Measurements from ENCODE around the gene MTR.

Gene MTR

DNA sequence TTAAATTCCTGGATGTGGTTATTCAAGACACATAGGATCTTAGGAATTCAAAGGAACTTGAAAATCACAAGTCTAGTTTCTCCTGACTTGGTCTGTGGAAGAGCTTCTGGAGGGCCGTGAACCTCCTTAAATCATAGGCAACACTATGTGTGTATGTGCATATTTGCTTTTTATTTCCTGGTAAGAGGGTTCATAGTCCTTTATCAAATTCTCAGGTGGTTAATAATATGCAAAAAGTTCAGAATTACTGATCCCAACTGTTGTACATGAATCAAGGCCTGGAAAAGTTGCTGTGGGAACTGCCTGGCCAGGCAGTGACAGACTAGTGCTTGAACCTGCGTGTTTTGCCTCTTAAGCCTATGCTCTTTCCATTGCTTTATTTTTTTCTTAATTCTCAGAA is 12.9 kb downstream of the MTR start:
- Histone ChIP-seq H3K4me1 (ENCODE audit: control insufficient read depth, insufficient read depth, low read length) (no peaks in the 10 kb centered on the region), H3K27ac (ENCODE audit: low read length) (no peak overlapping the region), H3K27me3 (ENCODE audit: control insufficient read depth in 1 of 2, insufficient read depth in 2 of 2, low read length in 2 of 2) (no peaks in the 10 kb centered on the region), H3K9me3 (ENCODE audit: control insufficient read depth in 2 of 2, low read length in 2 of 2) (no peaks in the 10 kb centered on the region), H3K36me3 (ENCODE audit: control insufficient read depth in 2 of 2, insufficient read depth in 2 of 2, low read length in 2 of 2) (peaks cover 24 to 39% of the 10 kb centered on the region in 2 donors), H3K4me3 (ENCODE audit: low read length in 2 of 2) (no peak overlapping the region), H3K9ac (ENCODE audit: low read length in 2 of 2) (no peak overlapping the region)

DNA sequence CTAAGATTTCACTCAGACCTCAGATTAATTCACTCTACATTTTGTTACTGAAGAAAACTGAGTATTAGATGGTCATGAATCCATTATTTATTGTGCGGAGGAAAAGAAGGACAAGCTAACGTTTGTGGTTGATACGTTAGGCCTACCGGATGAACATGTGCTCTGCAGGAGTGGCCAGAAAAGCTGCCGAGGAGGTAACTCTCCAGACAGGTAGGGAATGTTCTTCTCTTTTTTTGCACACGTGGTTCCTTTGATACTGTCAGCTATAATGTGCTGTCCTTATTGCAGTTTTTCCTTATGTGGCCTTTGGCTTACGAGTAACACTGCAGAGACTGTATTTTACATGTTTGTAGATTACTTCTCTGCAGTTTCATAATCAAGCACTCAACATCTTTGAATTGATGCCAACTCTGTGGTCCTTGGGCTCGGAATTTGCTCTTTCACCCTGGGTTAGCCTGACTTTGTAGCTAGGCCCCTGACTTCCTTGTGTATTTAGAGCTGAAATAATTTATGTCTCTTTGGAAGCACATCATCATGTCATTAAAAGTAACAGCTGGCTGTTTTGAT is 13.6 kb downstream of the MTR start:
- no peaks in the 10 kb centered on the region for H3K27me3 ChIP-seq (ENCODE audit: control insufficient read depth in 1 of 2, insufficient read depth in 2 of 2, low read length in 2 of 2)
- H3K36me3 ChIP-seq (ENCODE audit: control insufficient read depth in 2 of 2, insufficient read depth in 2 of 2, low read length in 2 of 2): peaks cover 29 to 43% of the 10 kb centered on the region in 2 donors
- H3K4me3 ChIP-seq (ENCODE audit: low read length in 2 of 2): no peak overlapping the region
- no peak overlapping the region for H3K27ac ChIP-seq (ENCODE audit: low read length)
- no peaks in the 10 kb centered on the region for H3K9me3 ChIP-seq (ENCODE audit: control insufficient read depth in 2 of 2, low read length in 2 of 2)
- no peaks in the 10 kb centered on the region for H3K4me1 ChIP-seq (ENCODE audit: control insufficient read depth, insufficient read depth, low read length)
- no peak overlapping the region for H3K9ac ChIP-seq (ENCODE audit: low read length in 2 of 2)

DNA sequence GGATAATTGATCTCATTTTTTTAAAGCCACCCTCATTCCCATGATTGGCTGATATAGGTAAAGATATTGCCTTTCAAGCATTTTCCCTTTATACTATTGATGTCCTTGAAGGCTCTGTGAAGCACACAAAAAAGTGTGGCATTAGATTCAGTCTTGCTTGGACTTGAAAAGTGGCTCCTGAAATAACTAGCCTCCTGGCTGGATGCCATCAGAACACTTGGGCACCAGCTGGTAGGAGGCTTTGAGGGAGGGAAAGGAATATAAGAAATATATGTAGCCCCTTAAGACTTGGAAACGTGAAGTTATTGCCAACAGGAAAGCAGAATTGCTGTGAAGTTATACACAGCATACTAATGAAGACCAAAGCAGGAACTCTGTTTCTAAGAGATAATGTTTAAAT is 14.1 kb downstream of the MTR start:
- Histone ChIP-seq H3K9ac (ENCODE audit: low read length in 2 of 2) (no peak overlapping the region), H3K9me3 (ENCODE audit: control insufficient read depth in 2 of 2, low read length in 2 of 2) (no peaks in the 10 kb centered on the region), H3K4me3 (ENCODE audit: low read length in 2 of 2) (no peak overlapping the region), H3K4me1 (ENCODE audit: control insufficient read depth, insufficient read depth, low read length) (no peaks in the 10 kb centered on the region), H3K27ac (ENCODE audit: low read length) (no peak overlapping the region), H3K36me3 (ENCODE audit: control insufficient read depth in 2 of 2, insufficient read depth in 2 of 2, low read length in 2 of 2) (peaks cover 29 to 43% of the 10 kb centered on the region in 2 donors), H3K27me3 (ENCODE audit: control insufficient read depth in 1 of 2, insufficient read depth in 2 of 2, low read length in 2 of 2) (no peaks in the 10 kb centered on the region)

DNA sequence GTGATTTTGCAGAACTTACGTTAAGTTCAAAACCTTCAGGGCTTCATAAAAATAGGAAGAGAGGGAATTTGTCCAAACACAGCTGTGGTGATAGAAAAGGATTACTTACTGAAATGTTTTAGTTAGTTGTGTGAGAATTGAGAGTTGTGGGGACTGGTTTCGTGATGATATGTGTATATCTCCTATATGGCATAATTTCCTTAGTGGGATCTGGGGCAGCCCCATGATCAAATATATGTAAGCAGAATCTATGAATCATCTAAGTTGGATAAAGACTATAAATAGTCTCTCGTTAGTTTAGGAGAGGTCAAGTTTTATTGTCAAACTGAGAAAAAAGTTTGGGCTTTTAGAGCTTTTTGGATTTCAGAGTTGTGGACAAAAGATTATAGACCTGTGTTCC is 14.9 kb downstream of the MTR start:
- H3K9ac ChIP-seq (ENCODE audit: low read length in 2 of 2): no peak overlapping the region
- no peaks in the 10 kb centered on the region for H3K9me3 ChIP-seq (ENCODE audit: control insufficient read depth in 2 of 2, low read length in 2 of 2)
- no peak overlapping the region for H3K27ac ChIP-seq (ENCODE audit: low read length)
- H3K4me3 ChIP-seq (ENCODE audit: low read length in 2 of 2): no peak overlapping the region
- no peaks in the 10 kb centered on the region for H3K4me1 ChIP-seq (ENCODE audit: control insufficient read depth, insufficient read depth, low read length)
- H3K36me3 ChIP-seq (ENCODE audit: control insufficient read depth in 2 of 2, insufficient read depth in 2 of 2, low read length in 2 of 2): peaks cover 29 to 40% of the 10 kb centered on the region in 2 donors
- H3K27me3 ChIP-seq (ENCODE audit: control insufficient read depth in 1 of 2, insufficient read depth in 2 of 2, low read length in 2 of 2): no peaks in the 10 kb centered on the region

DNA sequence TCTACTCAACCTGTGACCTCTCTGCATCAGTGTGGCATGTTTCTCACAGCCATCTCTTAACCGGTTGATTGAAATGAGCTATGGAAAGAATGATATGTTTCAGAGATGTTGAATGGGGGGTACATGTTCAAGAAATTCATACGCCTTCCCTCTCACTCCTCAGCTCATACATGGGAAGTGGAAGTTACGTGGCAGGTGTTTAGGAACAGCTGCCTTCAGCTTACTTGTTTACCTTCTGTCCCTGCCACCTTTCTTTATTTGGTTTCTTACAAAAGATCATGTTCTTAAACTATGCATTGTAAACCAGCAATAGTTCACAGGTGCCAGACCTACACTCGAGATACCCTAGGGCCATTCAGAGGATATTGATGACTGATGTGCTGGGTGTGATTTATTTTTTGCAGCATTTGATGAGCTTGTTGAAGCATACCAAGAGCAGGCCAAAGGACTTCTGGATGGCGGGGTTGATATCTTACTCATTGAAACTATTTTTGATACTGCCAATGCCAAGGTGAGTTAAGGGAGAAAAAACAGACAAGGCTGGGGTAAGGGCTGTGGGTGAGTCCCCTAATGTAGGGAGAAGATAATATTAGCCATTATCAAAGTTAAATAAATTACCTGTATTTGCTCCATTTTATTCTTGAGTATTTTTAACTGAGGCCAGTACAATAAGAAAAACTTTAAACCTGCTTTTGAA is 17.4 kb downstream of the MTR start:
- H3K36me3 ChIP-seq (ENCODE audit: control insufficient read depth in 2 of 2, insufficient read depth in 2 of 2, low read length in 2 of 2): peaks cover 42 to 45% of the 10 kb centered on the region in 2 donors
- H3K27ac ChIP-seq (ENCODE audit: low read length): no peak overlapping the region
- no peaks in the 10 kb centered on the region for H3K27me3 ChIP-seq (ENCODE audit: control insufficient read depth in 1 of 2, insufficient read depth in 2 of 2, low read length in 2 of 2)

DNA sequence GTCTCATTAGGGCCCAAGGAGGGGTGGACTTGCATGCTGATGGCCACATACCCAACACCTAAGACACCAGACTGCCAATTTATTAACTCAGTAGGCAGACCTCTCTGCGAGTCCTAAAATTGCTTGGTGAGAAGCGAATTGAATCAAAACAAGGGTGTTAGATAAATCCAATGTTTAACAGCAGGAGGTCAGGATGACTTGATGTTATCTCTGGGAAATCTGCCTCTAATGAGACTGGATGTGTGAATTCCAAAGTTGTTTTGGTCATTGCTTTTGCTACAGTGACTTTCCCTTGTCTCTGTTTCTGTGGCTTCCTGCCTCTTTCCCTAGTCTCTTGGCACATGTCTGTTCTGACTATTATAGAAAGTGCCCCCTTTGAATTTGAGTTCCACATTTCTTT is 20.8 kb downstream of the MTR start:
- peaks cover 39 to 42% of the 10 kb centered on the region in 2 donors for H3K36me3 ChIP-seq (ENCODE audit: control insufficient read depth in 2 of 2, insufficient read depth in 2 of 2, low read length in 2 of 2)
- H3K9ac ChIP-seq (ENCODE audit: low read length in 2 of 2): no peak overlapping the region
- no peaks in the 10 kb centered on the region for H3K4me1 ChIP-seq (ENCODE audit: control insufficient read depth, insufficient read depth, low read length)
- H3K27ac ChIP-seq (ENCODE audit: low read length): no peak overlapping the region
- H3K9me3 ChIP-seq (ENCODE audit: control insufficient read depth in 2 of 2, low read length in 2 of 2): no peaks in the 10 kb centered on the region
- no peak overlapping the region for H3K4me3 ChIP-seq (ENCODE audit: low read length in 2 of 2)
- no peaks in the 10 kb centered on the region for H3K27me3 ChIP-seq (ENCODE audit: control insufficient read depth in 1 of 2, insufficient read depth in 2 of 2, low read length in 2 of 2)

More for the DNA sequence above, 17.4 kb downstream of the MTR start:
- no peaks in the 10 kb centered on the region for H3K4me1 ChIP-seq (ENCODE audit: control insufficient read depth, insufficient read depth, low read length)
- H3K9ac ChIP-seq (ENCODE audit: low read length in 2 of 2): no peak overlapping the region
- no peaks in the 10 kb centered on the region for H3K9me3 ChIP-seq (ENCODE audit: control insufficient read depth in 2 of 2, low read length in 2 of 2)
- no peak overlapping the region for H3K4me3 ChIP-seq (ENCODE audit: low read length in 2 of 2)

DNA sequence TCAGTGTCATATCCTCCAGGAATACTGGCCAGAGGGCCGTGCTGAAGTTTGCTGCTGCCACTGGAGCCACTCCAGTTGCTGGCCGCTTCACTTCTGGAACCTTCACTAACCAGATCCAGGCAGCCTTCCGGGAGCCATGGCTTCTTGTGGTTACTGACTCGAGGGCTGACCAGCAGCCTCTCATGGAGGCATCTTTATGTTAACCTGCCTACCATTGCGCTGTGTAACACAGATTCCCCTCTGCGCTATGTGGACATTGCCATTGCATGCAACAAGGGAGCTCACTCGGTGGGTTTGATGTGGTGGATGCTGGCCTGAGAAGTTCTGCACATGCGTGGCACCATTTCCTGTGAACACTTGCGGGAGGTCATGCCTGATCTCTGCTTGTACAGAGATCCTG is 24.8 kb downstream of the MTR start:
- H3K27ac ChIP-seq (ENCODE audit: low read length): no peak overlapping the region
- no peaks in the 10 kb centered on the region for H3K9me3 ChIP-seq (ENCODE audit: control insufficient read depth in 2 of 2, low read length in 2 of 2)
- H3K4me3 ChIP-seq (ENCODE audit: low read length in 2 of 2): no peak overlapping the region
- no peak overlapping the region for H3K9ac ChIP-seq (ENCODE audit: low read length in 2 of 2)
- H3K4me1 ChIP-seq (ENCODE audit: control insufficient read depth, insufficient read depth, low read length): no peaks in the 10 kb centered on the region
- H3K36me3 ChIP-seq (ENCODE audit: control insufficient read depth in 2 of 2, insufficient read depth in 2 of 2, low read length in 2 of 2): peaks cover 28 to 33% of the 10 kb centered on the region in 2 donors
- no peaks in the 10 kb centered on the region for H3K27me3 ChIP-seq (ENCODE audit: control insufficient read depth in 1 of 2, insufficient read depth in 2 of 2, low read length in 2 of 2)

DNA sequence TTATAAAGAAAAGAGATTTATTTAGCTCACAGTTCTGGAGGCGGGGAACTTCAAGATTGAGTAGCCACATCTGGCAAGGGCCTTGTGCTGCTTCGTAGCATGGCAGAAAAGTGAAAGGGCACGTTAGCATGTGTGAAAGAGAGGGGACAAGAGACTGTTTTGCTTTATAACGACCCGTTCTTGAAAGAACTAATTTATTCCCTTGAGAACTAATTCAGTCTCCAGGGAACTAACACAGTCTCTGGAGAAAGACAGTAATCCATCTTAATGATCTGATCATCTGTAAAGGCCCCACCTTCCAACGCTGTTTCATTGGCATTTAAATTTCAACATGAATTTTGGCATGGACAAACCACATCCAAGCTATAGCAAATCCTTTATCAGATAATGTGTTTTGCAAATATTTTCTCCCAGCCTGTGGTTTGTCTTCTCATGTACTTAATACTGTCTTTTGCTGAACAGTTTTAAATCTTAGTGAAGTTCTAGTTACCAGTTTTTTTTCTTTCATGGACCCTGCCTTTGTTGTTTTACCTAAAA is 26.1 kb downstream of the MTR start:
- Histone ChIP-seq H3K9me3 (ENCODE audit: control insufficient read depth in 2 of 2, low read length in 2 of 2) (no peaks in the 10 kb centered on the region), H3K36me3 (ENCODE audit: control insufficient read depth in 2 of 2, insufficient read depth in 2 of 2, low read length in 2 of 2) (peaks cover 29 to 33% of the 10 kb centered on the region in 2 donors), H3K9ac (ENCODE audit: low read length in 2 of 2) (no peak overlapping the region), H3K4me1 (ENCODE audit: control insufficient read depth, insufficient read depth, low read length) (no peaks in the 10 kb centered on the region), H3K4me3 (ENCODE audit: low read length in 2 of 2) (no peak overlapping the region), H3K27me3 (ENCODE audit: control insufficient read depth in 1 of 2, insufficient read depth in 2 of 2, low read length in 2 of 2) (no peaks in the 10 kb centered on the region), H3K27ac (ENCODE audit: low read length) (no peak overlapping the region)

DNA sequence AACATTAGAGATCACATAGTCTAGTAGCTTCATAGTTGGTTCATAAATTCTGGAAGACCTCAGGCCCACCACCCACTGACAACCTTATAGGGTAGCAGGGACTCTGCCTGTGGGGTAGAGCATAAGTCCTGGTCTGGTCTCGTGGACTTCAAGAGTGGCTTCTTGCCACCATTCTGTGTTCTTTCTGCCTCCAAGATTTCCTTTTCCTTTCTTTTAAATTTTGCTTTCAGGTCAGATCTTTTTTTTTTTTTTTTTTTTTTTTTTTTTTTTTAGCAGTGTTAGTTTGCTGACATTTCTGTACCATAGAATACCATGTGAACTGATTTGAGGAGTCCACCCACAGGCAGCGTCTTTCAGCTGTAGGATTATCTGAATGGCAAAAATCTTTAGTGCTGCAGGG is 28.5 kb downstream of the MTR start:
- Histone ChIP-seq H3K9ac (ENCODE audit: low read length in 2 of 2) (no peak overlapping the region), H3K4me3 (ENCODE audit: low read length in 2 of 2) (no peak overlapping the region), H3K36me3 (ENCODE audit: control insufficient read depth in 2 of 2, insufficient read depth in 2 of 2, low read length in 2 of 2) (peaks cover 21 to 31% of the 10 kb centered on the region in 2 donors), H3K4me1 (ENCODE audit: control insufficient read depth, insufficient read depth, low read length) (no peaks in the 10 kb centered on the region), H3K9me3 (ENCODE audit: control insufficient read depth in 2 of 2, low read length in 2 of 2) (no peaks in the 10 kb centered on the region), H3K27ac (ENCODE audit: low read length) (no peak overlapping the region), H3K27me3 (ENCODE audit: control insufficient read depth in 1 of 2, insufficient read depth in 2 of 2, low read length in 2 of 2) (no peaks in the 10 kb centered on the region)

DNA sequence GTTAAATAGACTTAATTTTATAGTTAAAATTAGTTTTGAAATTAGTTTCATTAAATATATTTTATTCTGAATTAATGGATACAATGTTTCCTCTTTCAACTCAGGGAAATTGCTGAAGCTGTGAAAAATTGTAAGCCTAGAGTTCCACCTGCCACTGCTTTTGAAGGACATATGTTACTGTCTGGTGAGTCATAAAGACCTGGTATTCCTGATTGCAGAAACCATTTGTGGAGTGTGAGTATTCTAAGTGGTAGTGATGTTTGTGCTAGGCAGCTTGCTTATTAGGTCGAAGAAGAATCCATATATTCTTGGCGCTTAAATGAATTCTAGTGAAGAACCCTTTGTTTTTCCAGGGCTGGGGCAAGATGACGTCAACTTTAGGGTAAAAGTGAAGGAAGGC is 34.0 kb downstream of the MTR start:
- H3K4me3 ChIP-seq (ENCODE audit: low read length in 2 of 2): no peak overlapping the region
- no peaks in the 10 kb centered on the region for H3K9me3 ChIP-seq (ENCODE audit: control insufficient read depth in 2 of 2, low read length in 2 of 2)
- no peaks in the 10 kb centered on the region for H3K27me3 ChIP-seq (ENCODE audit: control insufficient read depth in 1 of 2, insufficient read depth in 2 of 2, low read length in 2 of 2)
- H3K9ac ChIP-seq (ENCODE audit: low read length in 2 of 2): no peak overlapping the region
- no peak overlapping the region for H3K27ac ChIP-seq (ENCODE audit: low read length)
- H3K36me3 ChIP-seq (ENCODE audit: control insufficient read depth in 2 of 2, insufficient read depth in 2 of 2, low read length in 2 of 2): peaks cover 33 to 49% of the 10 kb centered on the region in 2 donors
- H3K4me1 ChIP-seq (ENCODE audit: control insufficient read depth, insufficient read depth, low read length): no peaks in the 10 kb centered on the region

DNA sequence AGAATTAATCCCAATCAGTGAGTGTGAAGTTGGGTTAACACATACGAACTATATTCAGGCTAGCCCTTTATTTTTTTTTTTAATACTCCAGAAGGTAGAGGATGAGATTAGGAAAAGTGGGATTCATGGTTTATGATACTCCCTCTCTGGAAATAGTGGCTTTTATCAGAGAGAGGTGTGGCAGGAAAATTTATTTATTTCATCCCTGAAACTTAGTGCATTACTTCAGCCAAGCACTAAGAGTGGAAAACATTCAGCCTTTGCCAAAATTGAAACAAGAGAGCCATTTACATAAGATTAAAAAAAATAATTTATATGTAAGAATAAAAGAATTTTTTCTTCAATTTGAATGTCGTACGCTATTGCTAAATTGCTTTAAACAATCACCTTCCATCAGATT is 35.0 kb downstream of the MTR start:
- H3K4me1 ChIP-seq (ENCODE audit: control insufficient read depth, insufficient read depth, low read length): no peaks in the 10 kb centered on the region
- H3K9ac ChIP-seq (ENCODE audit: low read length in 2 of 2): no peak overlapping the region
- H3K4me3 ChIP-seq (ENCODE audit: low read length in 2 of 2): no peak overlapping the region
- no peak overlapping the region for H3K27ac ChIP-seq (ENCODE audit: low read length)
- H3K27me3 ChIP-seq (ENCODE audit: control insufficient read depth in 1 of 2, insufficient read depth in 2 of 2, low read length in 2 of 2): no peaks in the 10 kb centered on the region
- peaks cover 31 to 44% of the 10 kb centered on the region in 2 donors for H3K36me3 ChIP-seq (ENCODE audit: control insufficient read depth in 2 of 2, insufficient read depth in 2 of 2, low read length in 2 of 2)
- H3K9me3 ChIP-seq (ENCODE audit: control insufficient read depth in 2 of 2, low read length in 2 of 2): no peaks in the 10 kb centered on the region
